NCI-H2107 treated with DMSO at 0.1 percent for 48 hours (cell line): Measurements from ENCODE around the gene PRSS53.

Source experiments
- DNase-seq: peaks from one replicate; lab custom pipeline; 2025; ENCODE audit not compliant: unreplicated experiment; lab: John Stamatoyannopoulos, UW

The PRSS53 gene

GRCh38 chr16:31079342-31079944 lies 9.3 kb downstream of the PRSS53 start:
- DNase-seq = no peak

- DNase-seq = no peak
Measured at GRCh38 chr16:31078597-31079341, 10.0 kb downstream of the PRSS53 start.

- DNase-seq = no peak
Measured at GRCh38 chr16:31077592-31078396, 10.9 kb downstream of the PRSS53 start.

- no peak for DNase-seq
Measured at GRCh38 chr16:31077024-31077423, 11.7 kb downstream of the PRSS53 start.

- DNase-seq = no peak
Measured at GRCh38 chr16:31076319-31076718, 12.4 kb downstream of the PRSS53 start.

- no peak for DNase-seq
Measured at GRCh38 chr16:31074814-31075183, 13.9 kb downstream of the PRSS53 start.

- peak; percentile 97 for DNase-seq
Measured at GRCh38 chr16:31073970-31074813, 14.6 kb downstream of the PRSS53 start, which contains the start of the genes ZNF646 and ZNF668. ZNF646 (plus strand) TSS chr16:31074422; CDS start chr16:31076325, 1,903 bp downstream. ZNF668 (minus strand) TSS chr16:31074240; CDS start chr16:31064459, 9,781 bp downstream.

GRCh38 chr16:31073142-31073969 lies 15.4 kb downstream of the PRSS53 start:
- DNase-seq = peak; percentile 48

GRCh38 chr16:31072540-31073141 lies 16.1 kb downstream of the PRSS53 start:
- DNase-seq = no peak

GRCh38 chr16:31071861-31072260 lies 16.9 kb downstream of the PRSS53 start:
- DNase-seq = peak; percentile 31

GRCh38 chr16:31067342-31067741 lies 21.4 kb downstream of the PRSS53 start:
- DNase-seq = no peak

GRCh38 chr16:31064882-31065461 lies 23.8 kb downstream of the PRSS53 start:
- no peak for DNase-seq

GRCh38 chr16:31063843-31064611 lies 24.7 kb downstream of the PRSS53 start:
- DNase-seq = no peak

GRCh38 chr16:31063495-31063842 lies 25.3 kb downstream of the PRSS53 start:
- DNase-seq = no peak

GRCh38 chr16:31061813-31062440 lies 26.8 kb downstream of the PRSS53 start:
- DNase-seq = no peak

GRCh38 chr16:31061126-31061812 lies 27.5 kb downstream of the PRSS53 start:
- DNase-seq = no peak

GRCh38 chr16:31055613-31056012 lies 33.1 kb downstream of the PRSS53 start:
- no peak for DNase-seq
